ENCODE data around the gene SHFL.

SHFL gene

GRCh38 chr19:10139952-10140351 lies 53.8 kb downstream of the SHFL start:
- H3K4me3 ChIP-seq (ENCODE audit: low read length), result no peak overlapping the region
- no peak for TF ChIP-seq ZNF274 (IDR thresholded peaks at IDR 0.05; ENCODE audit: low read depth, low read length)

DNA sequence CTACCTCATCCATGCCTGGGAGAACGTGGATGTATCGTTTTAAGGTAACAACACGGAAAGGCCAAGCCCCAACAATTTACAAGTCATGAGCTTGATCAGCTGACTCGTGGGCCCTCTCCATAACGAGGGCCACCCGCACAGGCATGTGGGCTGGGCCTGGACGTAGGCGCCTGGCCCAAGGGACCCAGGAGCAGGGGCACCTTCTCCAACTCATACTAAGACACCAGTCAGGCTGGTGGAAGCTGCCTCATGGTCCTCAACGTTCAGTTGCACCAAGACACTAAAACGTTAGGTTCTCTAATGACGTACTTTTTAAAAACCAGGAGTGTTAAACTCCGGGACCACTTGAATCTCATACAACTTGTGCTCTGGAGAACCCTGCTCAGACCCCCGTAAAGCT lies 55.4 kb downstream of the SHFL start:
- TF ChIP-seq ZNF274 (IDR thresholded peaks at IDR 0.05; ENCODE audit: low read depth, low read length), result no peak
- no peak overlapping the region for H3K4me3 ChIP-seq (ENCODE audit: low read length)

GRCh38 chr19:10141973-10142372 lies 55.9 kb downstream of the SHFL start:
- no peak for TF ChIP-seq ZNF274 (IDR thresholded peaks at IDR 0.05; ENCODE audit: low read depth, low read length)

More at GRCh38 chr19:10141973-10142372, 55.9 kb downstream of the SHFL start:
- H3K4me3 ChIP-seq (ENCODE audit: low read length), result no peak overlapping the region

Measured in GM08714 (cell line).